ENCODE measurements around the gene HOMER1. TPM values are rescaled to one million over a fixed set of nuclear protein-coding genes. Genes with fewer than 3 reads are reported as not detected.
A peak's percentile ranks its signal among the peaks of the same experiment; 100 is the strongest.

The HOMER1 gene
- total RNA-seq, 6 experiments from 2014 or later, result 2.0 to 5.1 (median 2.9) TPM

- Mint-ChIP-seq H3K9me3 (no peaks in the 10 kb centered on the region), H3K36me3 (ENCODE audit: low read depth) (no peaks in the 10 kb centered on the region), H3K27me3 (ENCODE audit: insufficient read depth) (no peaks in the 10 kb centered on the region), H3K4me1 (ENCODE audit: low read depth) (peaks cover 11% of the 10 kb centered on the region), H3K4me3 (no peak overlapping the region), H3K27ac (peak overlapping the region; percentile 0; the same call in 1 of the 2 replicates)
- no peak for DNase-seq
- no peak for TF ChIP-seq CTCF (IDR thresholded peaks at IDR 0.05)
Observed at GRCh38 chr5:79436821-79437220, 77.1 kb downstream of the HOMER1 start.

GRCh38 chr5:79436224-79436623 lies 77.7 kb downstream of the HOMER1 start:
- H3K4me1 Mint-ChIP-seq (ENCODE audit: low read depth), result peaks cover 11% of the 10 kb centered on the region
- no peaks in the 10 kb centered on the region for H3K36me3 Mint-ChIP-seq (ENCODE audit: low read depth)
- H3K4me3 Mint-ChIP-seq, result no peak overlapping the region
- H3K9me3 Mint-ChIP-seq, result no peaks in the 10 kb centered on the region
- TF ChIP-seq CTCF (IDR thresholded peaks at IDR 0.05), result no peak
- H3K27me3 Mint-ChIP-seq (ENCODE audit: insufficient read depth), result no peaks in the 10 kb centered on the region; the same call in 1 of the 2 replicates
- peak overlapping the region; percentile 0; the same call in 1 of the 2 replicates for H3K27ac Mint-ChIP-seq
- DNase-seq, result peak; percentile 42

GRCh38 chr5:79430196-79430595 lies 83.7 kb downstream of the HOMER1 start:
- Mint-ChIP-seq H3K27me3 (ENCODE audit: insufficient read depth) (no peaks in the 10 kb centered on the region; the same call in 1 of the 2 replicates), H3K9me3 (no peaks in the 10 kb centered on the region), H3K27ac (no peak overlapping the region), H3K36me3 (ENCODE audit: low read depth) (no peaks in the 10 kb centered on the region), H3K4me3 (no peak overlapping the region), H3K4me1 (ENCODE audit: low read depth) (no peaks in the 10 kb centered on the region)
- no peak for DNase-seq
- no peak for TF ChIP-seq CTCF (IDR thresholded peaks at IDR 0.05)

GRCh38 chr5:79423296-79423695 lies 90.6 kb downstream of the HOMER1 start:
- no peak overlapping the region for H3K27ac Mint-ChIP-seq
- H3K27me3 Mint-ChIP-seq (ENCODE audit: insufficient read depth), result no peaks in the 10 kb centered on the region
- no peak overlapping the region for H3K4me3 Mint-ChIP-seq
- H3K36me3 Mint-ChIP-seq (ENCODE audit: low read depth), result no peaks in the 10 kb centered on the region
- no peaks in the 10 kb centered on the region for H3K9me3 Mint-ChIP-seq
- TF ChIP-seq CTCF (IDR thresholded peaks at IDR 0.05), result no peak
- no peak for DNase-seq
- H3K4me1 Mint-ChIP-seq (ENCODE audit: low read depth), result peaks cover 4% of the 10 kb centered on the region; the same call in 1 of the 2 replicates

GRCh38 chr5:79420248-79420647 lies 93.7 kb downstream of the HOMER1 start:
- H3K4me1 Mint-ChIP-seq (ENCODE audit: low read depth), result peaks cover 6% of the 10 kb centered on the region; the same call in 1 of the 2 replicates
- no peak overlapping the region for H3K27ac Mint-ChIP-seq
- no peaks in the 10 kb centered on the region for H3K36me3 Mint-ChIP-seq (ENCODE audit: low read depth)
- H3K27me3 Mint-ChIP-seq (ENCODE audit: insufficient read depth), result no peaks in the 10 kb centered on the region
- TF ChIP-seq CTCF (IDR thresholded peaks at IDR 0.05), result no peak
- no peak overlapping the region for H3K4me3 Mint-ChIP-seq
- no peaks in the 10 kb centered on the region for H3K9me3 Mint-ChIP-seq
- no peak for DNase-seq

GRCh38 chr5:79418276-79418675 lies 95.7 kb downstream of the HOMER1 start:
- TF ChIP-seq CTCF (IDR thresholded peaks at IDR 0.05), result no peak
- Mint-ChIP-seq H3K4me3 (no peak overlapping the region), H3K9me3 (no peaks in the 10 kb centered on the region), H3K4me1 (ENCODE audit: low read depth) (peaks cover 6% of the 10 kb centered on the region; the same call in 1 of the 2 replicates), H3K27ac (no peak overlapping the region), H3K27me3 (ENCODE audit: insufficient read depth) (no peaks in the 10 kb centered on the region), H3K36me3 (ENCODE audit: low read depth) (no peaks in the 10 kb centered on the region)
- DNase-seq, result no peak
